Adrenal gland (tissue), 12 donors: Measurements from ENCODE around the gene OR2A2. TPM values are rescaled to one million over a fixed set of nuclear protein-coding genes. Genes with fewer than 3 reads are reported as not detected.

Source experiments
- DNase-seq, 7 donors: peaks; one replicate each; pipeline ENCODE4 v3.0.0-alpha.2; 2019 to 2020
- H3K27ac ChIP-seq, 5 donors: fragments of 200-600 bp; sonication (generic) in 4 of 5; 1 replicate in 3 of 5; 2 replicates in 2 of 5; pipeline versions ENCODE4 v1.5.1 to v1.8.0; 2016 to 2020; ENCODE audit warnings: mild to moderate bottlenecking in 1 of 5
- H3K27me3 ChIP-seq: fragments of 200-600 bp; 2 replicates; pipeline ENCODE4 v1.8.0; 2021
- H3K36me3 ChIP-seq, 2 donors: fragments of 200-600 bp; replicated peaks in 1 of 2; 1 replicate in 1 of 2; 2 replicates in 1 of 2; pipeline versions ENCODE4 v1.5.1 to v1.8.0; 2018 to 2022
- H3K4me1 ChIP-seq, 2 donors: fragments of 200-600 bp; replicated peaks in 1 of 2; 1 replicate in 1 of 2; 2 replicates in 1 of 2; pipeline versions ENCODE4 v1.5.1 to v1.8.0; 2018 to 2021
- H3K4me3 ChIP-seq, 4 donors: fragments of 200-600 bp; sonication (generic) in 3 of 4; one replicate each; pipeline ENCODE4 v1.5.1; 2016 to 2018
- H3K9me3 ChIP-seq, 3 donors: fragments of 200-600 bp; sonication (generic) in 1 of 3; replicated peaks in 1 of 3; 1 replicate in 2 of 3; 2 replicates in 1 of 3; pipeline versions ENCODE4 v1.5.1 to v1.8.0; 2016 to 2021
- POLR2A ChIP-seq, 2 donors: fragments of 450-650 bp; IDR thresholded peaks; one replicate each; pipeline ENCODE4 v1.6.1; 2017; ENCODE audit warnings: antibody characterized with exemption in 2 of 2, mild to moderate bottlenecking in 2 of 2, moderate library complexity in 1 of 2
- WGBS, 4 donors: extraction: QIAGEN DNeasy Blood & Tissue Kit in 2 of 4; methylation state at CpG; one replicate each; pipeline versions ENCODE4 v1.1.5 to v1.1.7; 2013 to 2017; 5-methylcytosine and 5-hydroxymethylcytosine counted together
- intact Hi-C, 2 donors: fragments of 100-400 bp; cut with DNase I; formaldehyde crosslinking; loops; one replicate each; pipeline versions ENCODE4 v1.14.1 to v1.15.0; 2022 to 2023
- polyA plus RNA-seq, 3 donors: library from polyadenylated mRNA; stranded (reverse); fragments of 200-250 nt in 2 of 3; fragments of 350-450 nt in 1 of 3; fragmentation: Illumina TruSeq in 1 of 3; extraction: RNeasy Lipid Tissue Mini Kit (QIAGEN cat#74804) in 1 of 3; gene quantifications; one replicate each; pipeline ENCODE4 v1.2.3, GENCODE V29; 2013 to 2014
- small RNA-seq, 2 donors: library from RNA; depleted of rRNA; stranded (forward); fragments of <200 nt; gene quantifications; one replicate each; pipeline ENCODE3, GENCODE V24; 2016
- total RNA-seq, 9 donors: library from RNA; depleted of rRNA in 4 of 9; stranded (reverse); fragments of >200 nt in 4 of 9; fragments of 120-200 nt in 1 of 9; fragmentation: NEBNext Ultra II Directional in 1 of 9; extraction: Animal tissue kit (Norgen Biotek cat#: 25700) in 1 of 9; gene quantifications; one replicate each; pipeline versions ENCODE4 v1.1.0 to v1.2.4, GENCODE V29; 2013 to 2023
- TF ChIP-seq, protein P1 (sequence below), 6 experiments: fragments of 450-650 bp in 4 of 6; fragments of 200-600 bp in 2 of 6; sonication (generic) in 1 of 6; IDR thresholded peaks; 1 replicate in 5 of 6; 2 replicates in 1 of 6; pipeline versions ENCODE4 v1.5.1 to v1.8.0; 2016 to 2021; ENCODE audit warnings: antibody characterized with exemption in 6 of 6, mild to moderate bottlenecking in 2 of 6, moderate library complexity in 1 of 6
- donor health status: healthy with polysubstance abuse.
- donor health status: Bipolar disorder and iron deficiency.
- donor health status: DM: yes; HTN: yes; CAD: no.
- donor health status: DM: no; HTN: no; CAD: no.
- donor health status: DM: no; HTN: no; CAD: no.
- donor health status: DM: yes; HTN: yes; CAD: no.

OR2A2 gene
- total and polyA plus RNA-seq, 12 donors, result not detected

DNA sequence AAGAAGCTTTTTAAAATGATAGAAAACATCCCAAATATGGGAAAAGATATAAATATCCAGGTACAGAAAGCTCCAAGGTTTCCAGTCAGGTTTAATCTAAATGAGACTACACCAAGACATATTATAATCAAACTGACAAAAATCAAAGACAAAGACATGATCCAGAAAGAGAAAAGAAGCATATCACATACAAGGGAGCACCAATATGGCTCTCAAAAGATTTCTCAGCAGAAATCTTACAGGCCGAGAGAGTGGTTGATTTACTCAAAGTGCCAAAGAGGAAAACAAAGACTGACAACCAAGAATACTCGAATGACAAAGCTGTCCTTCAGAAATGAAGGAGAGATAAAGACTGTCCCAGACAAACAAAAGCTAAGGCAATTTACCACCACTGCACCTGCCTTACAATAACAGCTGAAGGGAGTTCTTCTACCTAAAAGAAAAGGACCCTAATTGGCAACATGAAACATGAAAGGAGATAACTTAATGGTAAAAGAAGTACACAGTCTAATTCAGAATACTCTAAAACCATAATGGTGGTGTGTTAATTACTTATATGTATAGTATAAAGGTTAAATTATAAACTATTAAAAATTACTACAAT, 38.9 kb downstream of the OR2A2 start:
- Histone ChIP-seq H3K4me1 (no peaks in the 10 kb centered on the region), H3K36me3 (no peaks in the 10 kb centered on the region), H3K9me3 (no peaks in the 10 kb centered on the region), H3K4me3 (no peak overlapping the region), H3K27ac (no peak overlapping the region), H3K27me3 (no peaks in the 10 kb centered on the region)
- DNase-seq, result no peak
- TF ChIP-seq, protein P1, sequence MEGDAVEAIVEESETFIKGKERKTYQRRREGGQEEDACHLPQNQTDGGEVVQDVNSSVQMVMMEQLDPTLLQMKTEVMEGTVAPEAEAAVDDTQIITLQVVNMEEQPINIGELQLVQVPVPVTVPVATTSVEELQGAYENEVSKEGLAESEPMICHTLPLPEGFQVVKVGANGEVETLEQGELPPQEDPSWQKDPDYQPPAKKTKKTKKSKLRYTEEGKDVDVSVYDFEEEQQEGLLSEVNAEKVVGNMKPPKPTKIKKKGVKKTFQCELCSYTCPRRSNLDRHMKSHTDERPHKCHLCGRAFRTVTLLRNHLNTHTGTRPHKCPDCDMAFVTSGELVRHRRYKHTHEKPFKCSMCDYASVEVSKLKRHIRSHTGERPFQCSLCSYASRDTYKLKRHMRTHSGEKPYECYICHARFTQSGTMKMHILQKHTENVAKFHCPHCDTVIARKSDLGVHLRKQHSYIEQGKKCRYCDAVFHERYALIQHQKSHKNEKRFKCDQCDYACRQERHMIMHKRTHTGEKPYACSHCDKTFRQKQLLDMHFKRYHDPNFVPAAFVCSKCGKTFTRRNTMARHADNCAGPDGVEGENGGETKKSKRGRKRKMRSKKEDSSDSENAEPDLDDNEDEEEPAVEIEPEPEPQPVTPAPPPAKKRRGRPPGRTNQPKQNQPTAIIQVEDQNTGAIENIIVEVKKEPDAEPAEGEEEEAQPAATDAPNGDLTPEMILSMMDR (IDR thresholded peaks at IDR 0.05), result no peak
- TF ChIP-seq POLR2A (IDR thresholded peaks at IDR 0.05), result no peak
- intact Hi-C loops, result no loop called here
- WGBS, 4 donors, result 61 to 78% (median 71%) methylated on average over 2 of the region's 2 CpGs

DNA sequence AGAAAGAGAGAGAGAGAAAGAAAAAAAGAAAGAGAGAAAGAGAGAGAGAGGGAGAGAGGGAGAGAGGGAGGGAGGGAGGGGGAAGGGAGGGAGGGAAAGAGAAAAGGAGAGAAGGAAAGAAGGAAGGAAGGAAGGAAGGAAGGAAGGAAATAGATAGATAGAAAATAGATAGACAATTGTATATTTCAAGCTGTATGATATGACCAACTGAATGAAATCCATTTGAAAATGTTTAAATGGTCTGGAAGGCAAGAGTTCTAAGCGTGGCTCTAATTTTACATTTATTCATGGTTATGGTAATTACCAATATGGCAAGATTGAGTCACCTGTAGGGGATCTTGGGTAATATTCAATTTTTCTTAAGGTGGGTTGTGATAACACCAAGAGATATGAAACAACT, 49.5 kb downstream of the OR2A2 start:
- WGBS, 4 donors, result 74 to 84% (median 75%) methylated on average over 1 of the region's 1 CpG

More for the DNA sequence above, 49.5 kb downstream of the OR2A2 start:
- no peaks in the 10 kb centered on the region for H3K4me1 ChIP-seq
- no peaks in the 10 kb centered on the region for H3K36me3 ChIP-seq
- DNase-seq, result no peak
- no peaks in the 10 kb centered on the region for H3K9me3 ChIP-seq
- H3K27me3 ChIP-seq, result no peaks in the 10 kb centered on the region
- TF ChIP-seq, protein P1 (IDR thresholded peaks at IDR 0.05), result no peak
- no peak for TF ChIP-seq POLR2A (IDR thresholded peaks at IDR 0.05)
- no peak overlapping the region for H3K4me3 ChIP-seq
- intact Hi-C loops, result no loop called here
- no peak overlapping the region for H3K27ac ChIP-seq

Small RNAs within 50 kb of the gene (small RNA-seq; reads per million reads assigned to genes)
- gene OR2A41P, result 0 reads per million in 2 donors

Other genes starting within 250 kb of the OR2A2 start
- gene TCAF1, start 207.4 kb upstream of the OR2A2 start, total RNA-seq, result 100 to 1,000 TPM; 105 to 177 (median 124) TPM
- 100 to 1,000 TPM in 1 of 3 donors, 10 to 100 TPM in 2; 41.3 to 102 (median 63.3) TPM for gene TCAF1, start 207.4 kb upstream of the OR2A2 start, polyA plus RNA-seq
- gene OR2F2, start 174.3 kb upstream of the OR2A2 start, total RNA-seq, result not detected
- gene OR2F2, start 174.3 kb upstream of the OR2A2 start, polyA plus RNA-seq, result not detected
- under 1 TPM in 1 of 9 donors, not detected in 8; 0.06 TPM for gene OR2F1, start 154.7 kb upstream of the OR2A2 start, total RNA-seq
- gene OR2F1, start 154.7 kb upstream of the OR2A2 start, polyA plus RNA-seq, result not detected
- gene OR6B1, start 109.3 kb upstream of the OR2A2 start, total RNA-seq, result not detected
- gene OR6B1, start 109.3 kb upstream of the OR2A2 start, polyA plus RNA-seq, result under 1 TPM in 1 of 3 donors, not detected in 2; under 0.01 TPM
- under 1 TPM in 1 of 9 donors, not detected in 8; under 0.01 TPM for gene OR2A5, start 60.6 kb upstream of the OR2A2 start, total RNA-seq
- not detected for gene OR2A5, start 60.6 kb upstream of the OR2A2 start, polyA plus RNA-seq
- gene OR2A25, start 39.8 kb upstream of the OR2A2 start, total RNA-seq, result not detected
- gene OR2A25, start 39.8 kb upstream of the OR2A2 start, polyA plus RNA-seq, result not detected
- gene OR2A12, start 23.3 kb upstream of the OR2A2 start, total RNA-seq, result not detected
- not detected for gene OR2A12, start 23.3 kb upstream of the OR2A2 start, polyA plus RNA-seq
- gene OR2A14, start 13.6 kb downstream of the OR2A2 start, total RNA-seq, result not detected
- gene OR2A14, start 13.6 kb downstream of the OR2A2 start, polyA plus RNA-seq, result not detected
- 1 to 10 TPM in 1 of 9 donors, under 1 TPM in 5, not detected in 3; 0.23 to 2.3 (median 0.35) TPM for gene CTAGE4, start 73.9 kb downstream of the OR2A2 start, total RNA-seq
- 1 to 10 TPM in 1 of 3 donors, under 1 TPM in 1, not detected in 1; 0.88 to 1.1 TPM for gene CTAGE4, start 73.9 kb downstream of the OR2A2 start, polyA plus RNA-seq
- 1 to 10 TPM in 7 of 9 donors, under 1 TPM in 2; 0.44 to 2.9 (median 1.1) TPM for gene ARHGEF35, start 86.2 kb downstream of the OR2A2 start, total RNA-seq
- 1 to 10 TPM; 1.5 to 2.8 (median 1.8) TPM for gene ARHGEF35, start 86.2 kb downstream of the OR2A2 start, polyA plus RNA-seq
- under 1 TPM in 3 of 9 donors, not detected in 6; 0.11 to 0.18 (median 0.14) TPM for gene OR2A42, start 130.0 kb downstream of the OR2A2 start, total RNA-seq
- gene OR2A42, start 130.0 kb downstream of the OR2A2 start, polyA plus RNA-seq, result under 1 TPM; 0.07 to 0.16 (median 0.11) TPM
- 1 to 10 TPM in 2 of 9 donors, under 1 TPM in 6, not detected in 1; 0.36 to 3.2 (median 0.88) TPM for gene OR2A7, start 155.2 kb downstream of the OR2A2 start, total RNA-seq
- under 1 TPM in 2 of 3 donors, not detected in 1; 0.37 to 0.40 TPM for gene OR2A7, start 155.2 kb downstream of the OR2A2 start, polyA plus RNA-seq
- gene CTAGE8, start 159.7 kb downstream of the OR2A2 start, total RNA-seq, result 1 to 10 TPM in 1 of 9 donors, under 1 TPM in 2, not detected in 6; 0.22 to 1.9 (median 0.87) TPM
- under 1 TPM in 2 of 3 donors, not detected in 1; 0.24 to 0.40 TPM for gene CTAGE8, start 159.7 kb downstream of the OR2A2 start, polyA plus RNA-seq
- gene OR2A1, start 202.8 kb downstream of the OR2A2 start, total RNA-seq, result under 1 TPM in 3 of 9 donors, not detected in 6; 0.11 to 0.20 (median 0.14) TPM
- gene OR2A1, start 202.8 kb downstream of the OR2A2 start, polyA plus RNA-seq, result under 1 TPM in 2 of 3 donors, not detected in 1; 0.13 to 0.16 TPM
- 10 to 100 TPM in 1 of 9 donors, 1 to 10 TPM in 7, under 1 TPM in 1; 0.50 to 10.1 (median 5.0) TPM for gene ARHGEF5, start 245.8 kb downstream of the OR2A2 start, total RNA-seq
- gene ARHGEF5, start 245.8 kb downstream of the OR2A2 start, polyA plus RNA-seq, result 1 to 10 TPM; 1.0 to 3.5 (median 1.7) TPM